Mesendoderm (in vitro differentiated cells): ENCODE measurements around the gene MYOF.

ENCODE experiments used
- DNase-seq: peaks from one replicate; pipeline ENCODE4 v3.0.0; 2013
- H2AK5ac ChIP-seq: 2 replicates; pipeline ENCODE4 v1.6.1; 2013; ENCODE audit warnings: low read length, inconsistent platforms
- H2BK120ac ChIP-seq: 2 replicates; pipeline ENCODE4 v1.6.1; 2013; ENCODE audit warnings: low read depth, mild to moderate bottlenecking, low read length, moderate library complexity, mixed read lengths
- H2BK15ac ChIP-seq: replicated peaks from 2 replicates; pipeline ENCODE4 v1.6.1; 2013; ENCODE audit warnings: low read depth, mild to moderate bottlenecking, moderate library complexity
- H2BK5ac ChIP-seq: 2 replicates; pipeline ENCODE4 v1.6.1; 2013; ENCODE audit warnings: low read length, inconsistent platforms
- H3K18ac ChIP-seq: 2 replicates; pipeline ENCODE4 v1.6.1; 2013; ENCODE audit warnings: mild to moderate bottlenecking, low read length, mixed read lengths
- H3K23ac ChIP-seq: one replicate; pipeline ENCODE4 v1.6.1; 2013; ENCODE audit warnings: low read length
- H3K27ac ChIP-seq: 2 replicates; pipeline ENCODE4 v1.5.1; 2013; ENCODE audit warnings: low read depth, mild to moderate bottlenecking, inconsistent platforms, low read length, moderate library complexity
- H3K27me3 ChIP-seq: 2 replicates; pipeline ENCODE4 v1.6.1; 2013; ENCODE audit warnings: low read length, control low read depth, mild to moderate bottlenecking, inconsistent platforms; ENCODE audit not compliant: insufficient read depth, poor library complexity
- H3K36me3 ChIP-seq: 2 replicates; pipeline ENCODE4 v1.6.1; 2013; ENCODE audit warnings: low read length, inconsistent platforms; ENCODE audit not compliant: control insufficient read depth, insufficient read depth
- H3K4ac ChIP-seq: one replicate; pipeline ENCODE4 v1.6.1; 2013; ENCODE audit warnings: low read depth, mild to moderate bottlenecking, low read length, moderate library complexity
- H3K4me1 ChIP-seq: 2 replicates; pipeline ENCODE4 v1.6.1; 2013; ENCODE audit warnings: low read depth, low read length, inconsistent platforms; ENCODE audit not compliant: control insufficient read depth
- H3K4me2 ChIP-seq: 2 replicates; pipeline ENCODE4 v1.6.1; 2013; ENCODE audit warnings: low read length
- H3K4me3 ChIP-seq: 2 replicates; pipeline ENCODE4 v1.5.1; 2013; ENCODE audit warnings: mild to moderate bottlenecking, low read length
- H3K56ac ChIP-seq: one replicate; pipeline ENCODE4 v1.6.1; 2013; ENCODE audit warnings: low read length
- H3K79me1 ChIP-seq: 2 replicates; pipeline ENCODE4 v1.6.1; 2013; ENCODE audit warnings: low read length, inconsistent platforms
- H3K79me2 ChIP-seq: 2 replicates; pipeline ENCODE4 v1.6.1; 2013; ENCODE audit warnings: mild to moderate bottlenecking, low read length; ENCODE audit not compliant: control insufficient read depth, insufficient read depth
- H3K9ac ChIP-seq: 2 replicates; pipeline ENCODE4 v1.6.1; 2013; ENCODE audit warnings: low read length, inconsistent platforms
- H4K5ac ChIP-seq: one replicate; pipeline ENCODE4 v1.6.1; 2013; ENCODE audit warnings: low read length
- H4K8ac ChIP-seq: one replicate; pipeline ENCODE4 v1.6.1; 2013; ENCODE audit warnings: low read depth, mild to moderate bottlenecking, control low read depth, low read length, moderate library complexity
- WGBS: extraction: QIAGEN DNeasy Blood & Tissue Kit; methylation state at CpG from one replicate; pipeline ENCODE4 v1.1.7; 2013; ENCODE audit warnings: low lambda C conversion rate, missing lambda C conversion rate; ENCODE audit not compliant: insufficient coverage; ENCODE audit errors: extremely low coverage; 5-methylcytosine and 5-hydroxymethylcytosine counted together

The MYOF gene

DNA sequence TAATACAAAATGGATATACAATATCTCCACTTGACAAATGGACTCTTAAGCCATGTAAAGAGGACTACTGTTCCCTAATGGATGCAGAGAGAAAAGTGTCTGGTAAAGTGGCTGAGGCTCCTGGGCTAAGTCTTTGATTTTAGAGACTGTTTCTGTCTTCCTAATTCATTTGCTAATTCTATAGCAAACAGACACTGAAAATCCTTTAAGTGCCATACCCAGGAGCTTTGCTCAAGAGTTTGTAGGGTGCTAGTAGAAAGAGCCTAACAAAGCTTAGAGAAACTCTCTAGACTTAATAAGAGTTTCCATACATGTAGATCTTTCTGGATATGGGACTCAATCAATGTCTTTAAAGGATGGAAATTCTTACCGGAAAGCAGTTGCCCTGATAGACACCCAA, 31.0 kb upstream of the MYOF start:
- no peak overlapping the region for H4K8ac ChIP-seq
- H4K5ac ChIP-seq, result no peak overlapping the region
- H3K4me2 ChIP-seq, result no peak overlapping the region
- H3K18ac ChIP-seq, result no peak overlapping the region
- no peaks in the 10 kb centered on the region for H3K27me3 ChIP-seq
- H2BK5ac ChIP-seq, result no peak overlapping the region
- no peak overlapping the region for H2BK120ac ChIP-seq
- peaks cover 22% of the 10 kb centered on the region for H3K36me3 ChIP-seq
- no peak overlapping the region for H3K56ac ChIP-seq
- no peak overlapping the region for H3K9ac ChIP-seq
- no peak overlapping the region for H2BK15ac ChIP-seq
- H3K23ac ChIP-seq, result no peak overlapping the region
- no peak overlapping the region for H3K4ac ChIP-seq
- H3K27ac ChIP-seq, result no peak overlapping the region
- no peak for DNase-seq
- H2AK5ac ChIP-seq, result no peak overlapping the region
- no peaks in the 10 kb centered on the region for H3K4me1 ChIP-seq
- H3K79me2 ChIP-seq, result no peaks in the 10 kb centered on the region
- no CpG with 5 or more reads among the region's 1 CpG for WGBS
- no peak overlapping the region for H3K4me3 ChIP-seq
- no peaks in the 10 kb centered on the region for H3K79me1 ChIP-seq

DNA sequence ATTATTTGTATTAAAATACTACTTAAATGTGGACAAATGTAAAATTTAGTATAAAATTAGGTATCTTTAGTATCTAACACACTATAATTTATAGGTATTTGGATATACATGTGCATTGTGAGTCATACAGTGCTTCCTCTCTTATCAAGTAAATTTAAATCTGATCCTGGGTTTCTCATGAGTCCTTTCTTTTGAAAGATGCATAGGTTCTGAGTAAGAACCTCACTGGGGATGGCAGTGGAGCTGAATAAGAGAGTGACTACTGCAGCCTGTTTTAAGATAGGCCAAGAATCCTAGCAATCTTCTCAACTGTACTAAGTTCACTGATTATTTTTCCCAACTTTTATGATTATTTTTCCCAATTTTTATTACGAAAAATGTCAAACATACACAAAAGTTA, 30.4 kb upstream of the MYOF start:
- H3K9ac ChIP-seq, result no peak overlapping the region
- H3K79me1 ChIP-seq, result no peaks in the 10 kb centered on the region
- H2BK120ac ChIP-seq, result no peak overlapping the region
- no peak for DNase-seq
- no peak overlapping the region for H3K56ac ChIP-seq
- no peak overlapping the region for H2BK15ac ChIP-seq
- peaks cover 20% of the 10 kb centered on the region for H3K36me3 ChIP-seq
- H3K79me2 ChIP-seq, result no peaks in the 10 kb centered on the region
- H3K4me2 ChIP-seq, result no peak overlapping the region
- H4K5ac ChIP-seq, result no peak overlapping the region
- no peak overlapping the region for H3K23ac ChIP-seq
- no peak overlapping the region for H3K4ac ChIP-seq
- no peak overlapping the region for H3K4me3 ChIP-seq
- H3K18ac ChIP-seq, result no peak overlapping the region
- H3K4me1 ChIP-seq, result no peaks in the 10 kb centered on the region
- H2BK5ac ChIP-seq, result no peak overlapping the region
- H3K27me3 ChIP-seq, result no peaks in the 10 kb centered on the region
- no peak overlapping the region for H4K8ac ChIP-seq
- 100% methylated on average over 1 of the region's 1 CpG for WGBS
- no peak overlapping the region for H2AK5ac ChIP-seq
- no peak overlapping the region for H3K27ac ChIP-seq

DNA sequence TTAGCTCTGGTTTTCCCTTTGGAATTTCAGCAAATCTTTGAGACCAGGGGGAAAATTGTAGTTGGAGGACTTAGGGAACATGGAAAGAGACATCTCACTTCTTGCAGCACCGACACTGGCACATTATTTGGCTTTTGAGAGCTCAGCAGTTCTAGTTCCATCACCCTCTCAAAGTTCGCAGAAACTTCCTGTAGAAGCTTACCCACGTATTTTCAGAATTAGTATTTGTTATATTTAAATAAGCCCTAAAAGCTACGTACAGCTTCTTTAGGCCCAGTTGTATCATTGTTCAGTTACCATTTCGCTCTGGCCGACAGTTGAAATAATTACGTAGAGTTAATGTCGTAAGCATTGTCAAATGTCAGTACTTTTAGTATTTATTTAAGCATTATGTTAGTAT, 27.7 kb upstream of the MYOF start:
- Histone ChIP-seq H2BK5ac (no peak overlapping the region), H4K5ac (no peak overlapping the region), H3K4me3 (no peak overlapping the region), H3K23ac (no peak overlapping the region), H2AK5ac (no peak overlapping the region), H2BK15ac (no peak overlapping the region), H3K27me3 (no peaks in the 10 kb centered on the region), H3K18ac (no peak overlapping the region), H3K56ac (no peak overlapping the region), H3K4me2 (no peak overlapping the region), H3K27ac (no peak overlapping the region), H3K36me3 (peaks cover 11% of the 10 kb centered on the region), H3K4me1 (no peaks in the 10 kb centered on the region), H3K9ac (no peak overlapping the region), H4K8ac (no peak overlapping the region), H2BK120ac (no peak overlapping the region), H3K4ac (no peak overlapping the region), H3K79me2 (no peaks in the 10 kb centered on the region), H3K79me1 (no peaks in the 10 kb centered on the region)
- no peak for DNase-seq
- no CpG with 5 or more reads among the region's 8 CpGs for WGBS

DNA sequence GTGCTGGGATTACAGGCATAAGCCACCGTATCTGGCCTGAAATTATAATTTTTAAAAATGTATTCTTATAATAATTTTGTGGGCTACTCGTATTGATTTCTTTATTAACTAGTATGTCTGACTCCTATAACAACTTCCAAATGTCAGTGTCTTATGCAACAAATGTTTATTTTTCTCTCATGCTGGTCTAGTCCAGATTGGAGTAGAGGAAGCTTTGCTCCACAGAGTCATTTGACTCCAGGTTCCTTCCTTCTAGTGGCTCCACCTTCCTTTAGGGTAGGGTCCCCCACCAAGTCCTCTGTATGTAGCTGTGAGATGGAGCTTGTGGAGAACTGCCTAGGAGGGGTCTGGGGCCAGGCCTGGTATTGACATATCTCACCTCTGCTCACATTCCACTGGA, 22.9 kb upstream of the MYOF start:
- H3K4me2 ChIP-seq, result no peak overlapping the region
- H3K23ac ChIP-seq, result no peak overlapping the region
- no peaks in the 10 kb centered on the region for H3K27me3 ChIP-seq
- H3K36me3 ChIP-seq, result peaks cover 7% of the 10 kb centered on the region
- H3K79me2 ChIP-seq, result peaks cover under 1% of the 10 kb centered on the region
- H2BK15ac ChIP-seq, result no peak overlapping the region
- no peak overlapping the region for H3K4me3 ChIP-seq
- no peaks in the 10 kb centered on the region for H3K4me1 ChIP-seq
- no peak overlapping the region for H3K18ac ChIP-seq
- H3K79me1 ChIP-seq, result peaks cover 2% of the 10 kb centered on the region
- no peak overlapping the region for H2AK5ac ChIP-seq
- H2BK120ac ChIP-seq, result no peak overlapping the region
- no peak overlapping the region for H4K5ac ChIP-seq
- H3K56ac ChIP-seq, result no peak overlapping the region
- no peak for DNase-seq
- no CpG with 5 or more reads among the region's 2 CpGs for WGBS
- no peak overlapping the region for H2BK5ac ChIP-seq
- no peak overlapping the region for H3K9ac ChIP-seq
- H3K27ac ChIP-seq, result no peak overlapping the region
- no peak overlapping the region for H4K8ac ChIP-seq
- H3K4ac ChIP-seq, result no peak overlapping the region

DNA sequence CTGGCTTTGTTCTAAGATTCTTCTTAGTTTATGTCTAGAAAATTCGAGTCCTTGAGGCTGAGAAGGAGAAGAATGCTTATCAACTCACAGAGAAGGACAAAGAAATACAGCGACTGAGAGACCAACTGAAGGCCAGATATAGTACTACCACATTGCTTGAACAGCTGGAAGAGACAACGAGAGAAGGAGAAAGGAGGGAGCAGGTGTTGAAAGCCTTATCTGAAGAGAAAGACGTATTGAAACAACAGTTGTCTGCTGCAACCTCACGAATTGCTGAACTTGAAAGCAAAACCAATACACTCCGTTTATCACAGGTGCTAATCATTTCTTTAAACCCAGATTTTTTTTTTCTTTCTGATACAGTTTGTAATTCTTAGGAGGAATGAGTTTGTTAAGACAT, 20.9 kb upstream of the MYOF start:
- Histone ChIP-seq H3K4ac (no peak overlapping the region), H2BK5ac (no peak overlapping the region), H4K8ac (no peak overlapping the region), H3K27me3 (no peaks in the 10 kb centered on the region), H3K4me1 (peaks cover 2% of the 10 kb centered on the region), H2AK5ac (no peak overlapping the region), H3K79me2 (peaks cover 11% of the 10 kb centered on the region), H3K4me3 (no peak overlapping the region), H3K79me1 (peaks cover 2% of the 10 kb centered on the region), H3K23ac (no peak overlapping the region), H3K56ac (no peak overlapping the region), H3K9ac (no peak overlapping the region), H2BK120ac (no peak overlapping the region), H3K36me3 (peaks cover 3% of the 10 kb centered on the region), H3K4me2 (no peak overlapping the region), H2BK15ac (no peak overlapping the region), H4K5ac (no peak overlapping the region), H3K27ac (no peak overlapping the region), H3K18ac (no peak overlapping the region)
- WGBS, result no CpG with 5 or more reads among the region's 6 CpGs
- DNase-seq, result no peak

DNA sequence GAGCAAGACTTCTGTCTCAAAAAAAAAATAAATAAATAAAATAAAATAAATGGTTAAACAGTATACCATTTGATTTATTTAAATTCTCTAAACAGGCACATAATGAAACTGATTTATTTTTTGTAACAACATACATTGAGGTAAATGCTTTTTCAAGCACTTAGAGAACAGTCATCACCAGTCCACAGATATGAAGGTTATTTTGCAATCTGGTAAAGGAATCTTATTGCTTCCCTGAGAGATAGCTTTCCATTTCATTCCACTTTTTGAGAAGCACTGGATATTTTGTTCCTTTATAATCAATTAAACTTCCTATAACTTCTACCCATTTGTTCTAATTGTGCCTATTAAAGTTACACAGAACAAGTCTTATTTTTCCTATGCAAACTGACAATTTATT, 19.5 kb upstream of the MYOF start:
- H3K56ac ChIP-seq, result no peak overlapping the region
- no peak overlapping the region for H3K27ac ChIP-seq
- H3K79me2 ChIP-seq, result peaks cover 19% of the 10 kb centered on the region
- no peak overlapping the region for H3K4me2 ChIP-seq
- H4K8ac ChIP-seq, result no peak overlapping the region
- peaks cover 3% of the 10 kb centered on the region for H3K36me3 ChIP-seq
- H3K23ac ChIP-seq, result no peak overlapping the region
- no peak overlapping the region for H4K5ac ChIP-seq
- H3K4me3 ChIP-seq, result no peak overlapping the region
- H2BK5ac ChIP-seq, result no peak overlapping the region
- peaks cover 2% of the 10 kb centered on the region for H3K79me1 ChIP-seq
- H3K4me1 ChIP-seq, result peaks cover 2% of the 10 kb centered on the region
- H3K18ac ChIP-seq, result no peak overlapping the region
- no peak overlapping the region for H3K9ac ChIP-seq
- H2BK120ac ChIP-seq, result no peak overlapping the region
- no peak for DNase-seq
- no peak overlapping the region for H2BK15ac ChIP-seq
- no peak overlapping the region for H3K4ac ChIP-seq
- no peaks in the 10 kb centered on the region for H3K27me3 ChIP-seq
- no peak overlapping the region for H2AK5ac ChIP-seq
